ACHN (cell line): Measurements from ENCODE around the gene GATA2.

Experiments
- DNase-seq: peaks from one replicate; pipeline ENCODE4 v3.0.0-alpha.2; 2015
- in situ Hi-C: cut with HindIII; loops from 2 replicates; pipeline ENCODE4 v1.10.0; 2017; ENCODE audit warnings: low sequenced_read_pairs, low pct_ligation_motif_present, low pct_unique_long_range_greater_than_20kb

Gene GATA2

DNA sequence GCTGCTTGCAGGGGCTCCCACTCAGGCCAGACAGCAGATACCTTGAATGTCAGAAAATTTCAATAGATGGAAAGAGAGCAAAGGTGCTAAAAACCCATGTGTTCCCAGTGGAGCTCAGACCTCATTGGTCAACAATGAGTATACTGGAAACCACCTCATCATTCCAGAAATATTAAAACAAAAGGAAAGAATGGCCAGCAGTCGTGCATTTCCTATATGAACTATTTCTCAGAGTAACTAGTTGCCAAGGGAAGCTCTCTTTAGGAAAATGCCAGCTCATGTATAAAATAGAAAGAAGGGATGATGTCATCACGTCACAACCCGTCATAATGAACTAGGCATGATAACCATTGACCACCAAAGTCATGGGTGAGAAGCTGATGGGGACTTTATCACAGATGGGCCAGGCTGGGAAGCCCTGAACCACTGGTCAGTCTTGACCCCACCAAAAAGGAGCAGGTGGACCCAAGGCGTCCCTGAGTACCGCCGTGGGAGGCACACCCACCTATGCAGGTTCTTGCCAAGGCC lies 43.8 kb downstream of the GATA2 start:
- DNase-seq, result no peak
- in situ Hi-C loops, result no loop called here

DNA sequence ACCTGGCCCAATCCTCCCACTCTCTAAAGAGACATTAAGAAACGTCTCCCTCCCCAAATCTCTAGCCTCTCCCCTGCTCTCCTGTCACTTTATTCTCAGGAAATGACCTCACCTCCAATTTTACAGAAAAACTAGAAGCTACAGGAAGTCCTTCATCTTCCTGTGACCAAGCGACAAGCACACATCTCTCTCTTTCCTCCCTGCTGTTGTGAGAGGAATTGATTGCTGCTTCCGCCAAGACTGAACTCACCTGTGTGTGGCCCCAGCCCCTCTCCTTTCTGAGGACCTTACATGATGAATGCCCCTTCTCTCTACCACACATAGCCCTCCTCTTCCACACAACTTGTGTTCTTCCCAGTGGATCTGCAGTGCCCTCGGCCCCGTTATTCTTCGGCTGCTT lies 44.5 kb downstream of the GATA2 start:
- no peak for DNase-seq
- in situ Hi-C loops, result no loop called here

DNA sequence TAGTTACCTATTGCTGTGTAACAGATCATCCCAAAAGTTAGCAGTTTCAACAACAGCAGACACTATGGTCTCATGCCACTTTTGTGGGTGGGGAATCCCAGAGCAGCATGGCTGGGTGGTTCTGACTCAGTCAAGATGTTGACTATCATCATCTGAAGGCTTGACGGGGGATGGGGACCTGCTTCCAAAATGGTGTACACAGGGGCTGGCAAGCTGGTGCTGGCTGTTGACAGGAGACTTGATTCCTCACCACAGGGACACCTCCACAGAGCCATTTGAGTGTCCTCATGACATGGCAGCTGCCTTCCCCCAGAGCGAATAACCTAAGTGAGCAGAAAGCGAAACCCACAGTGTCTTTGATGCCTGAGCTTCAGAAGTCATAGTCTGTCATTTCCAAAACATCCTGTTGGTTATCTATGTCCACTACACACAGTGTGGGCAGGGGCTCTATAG lies 45.4 kb downstream of the GATA2 start:
- DNase-seq, result no peak
- in situ Hi-C loops, result no loop called here

DNA sequence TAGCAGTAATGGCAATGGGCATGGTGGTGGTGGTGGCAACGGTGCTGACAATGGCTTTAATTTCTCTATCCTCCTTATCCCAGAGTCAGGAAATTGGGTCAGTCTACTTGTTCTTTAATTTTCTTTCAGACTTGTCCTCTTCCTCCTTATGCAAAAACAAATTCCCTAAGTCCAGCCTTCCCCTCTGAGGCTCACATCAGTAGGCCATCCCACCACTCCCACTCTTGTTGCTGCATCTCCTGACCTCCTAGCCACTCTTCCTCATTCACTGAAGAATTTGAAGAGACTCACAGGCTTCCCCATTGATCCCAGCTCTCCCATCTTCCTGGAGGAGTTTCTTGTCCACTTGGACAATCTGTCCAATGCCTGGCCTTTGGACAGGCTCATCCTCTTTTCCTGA lies 46.2 kb downstream of the GATA2 start:
- no peak for DNase-seq
- in situ Hi-C loops, result no loop called here

DNA sequence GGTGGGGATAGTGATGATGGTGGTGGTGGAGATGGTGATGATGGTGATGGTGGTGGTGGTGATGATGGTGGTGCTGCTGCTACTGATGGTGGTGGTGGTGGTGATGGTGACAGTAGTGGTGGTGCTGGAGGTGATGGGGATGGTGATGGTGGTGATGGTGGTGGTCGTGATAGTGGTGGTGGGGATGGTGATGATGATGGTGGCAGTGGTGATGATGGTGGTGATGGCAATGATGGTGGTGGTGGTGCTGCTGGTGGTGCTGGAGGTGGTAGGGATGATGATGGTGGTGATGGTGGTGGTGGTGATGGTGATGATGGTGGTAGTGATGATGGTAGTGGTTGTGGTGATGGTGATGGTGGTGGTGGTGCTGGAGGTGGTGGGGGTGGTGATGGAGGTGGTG lies 47.6 kb downstream of the GATA2 start:
- DNase-seq, result no peak
- in situ Hi-C loops, result no loop called here

DNA sequence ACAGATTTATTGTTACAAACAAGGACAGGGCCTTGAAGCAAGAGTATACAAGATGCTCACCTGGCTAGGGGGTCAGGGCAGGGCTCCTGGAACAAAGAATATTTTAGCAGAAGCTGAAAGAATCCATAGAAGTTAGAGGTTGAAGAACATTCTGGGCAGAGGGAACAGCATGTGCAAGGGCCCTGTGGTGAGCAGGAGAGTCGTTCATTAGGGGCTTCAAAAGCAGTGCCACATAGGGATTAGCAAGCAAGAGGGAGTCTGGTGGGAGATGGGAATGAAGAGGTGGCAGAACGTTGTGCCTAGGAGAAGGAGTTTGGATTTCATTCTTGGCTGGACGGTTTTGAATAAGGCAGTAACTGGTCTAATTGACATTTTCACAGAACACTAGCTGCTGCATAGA lies 49.2 kb downstream of the GATA2 start:
- no peak for DNase-seq
- in situ Hi-C loops, result no loop called here

DNA sequence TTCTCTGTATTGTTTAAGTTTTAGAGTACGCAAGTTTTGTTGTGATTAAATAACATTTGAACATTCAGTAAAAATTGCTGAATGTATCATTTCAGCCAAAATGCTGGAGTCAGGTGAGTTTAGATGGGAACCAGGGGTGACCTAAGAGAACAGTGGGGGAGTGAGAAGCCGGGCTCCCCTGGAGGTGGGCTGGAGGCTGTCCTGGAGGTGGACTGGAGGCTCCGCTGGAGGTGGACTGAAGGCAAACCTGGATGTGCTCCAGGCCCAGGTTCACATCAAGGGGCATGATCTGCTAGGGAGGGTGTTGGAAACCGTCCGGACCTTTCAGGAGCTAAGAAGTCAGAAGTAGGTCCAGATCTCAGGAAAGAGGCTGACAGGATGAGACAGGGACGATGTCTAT lies 50.1 kb downstream of the GATA2 start:
- in situ Hi-C loops, result no loop called here
- no peak for DNase-seq

DNA sequence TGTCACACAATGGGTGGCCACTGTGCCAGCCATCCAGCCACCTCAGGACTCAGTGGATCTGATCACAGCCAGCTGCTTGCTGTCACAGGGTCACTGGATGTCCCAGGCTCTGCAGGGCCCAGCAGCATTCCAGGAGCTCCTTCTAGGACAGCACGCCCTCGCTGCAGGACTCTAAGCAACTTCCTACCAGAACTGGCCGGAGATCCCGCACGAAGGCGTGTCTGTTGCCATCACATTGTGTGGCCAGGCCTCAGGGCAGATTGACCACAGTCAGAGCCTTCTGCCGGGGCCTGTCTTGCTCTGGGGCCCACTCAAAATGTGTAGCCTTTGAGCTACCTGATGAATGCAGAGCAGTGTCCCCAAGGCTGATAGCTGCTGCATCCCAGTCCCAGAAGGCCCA lies 50.9 kb downstream of the GATA2 start:
- in situ Hi-C loops, result no loop called here
- DNase-seq, result no peak

DNA sequence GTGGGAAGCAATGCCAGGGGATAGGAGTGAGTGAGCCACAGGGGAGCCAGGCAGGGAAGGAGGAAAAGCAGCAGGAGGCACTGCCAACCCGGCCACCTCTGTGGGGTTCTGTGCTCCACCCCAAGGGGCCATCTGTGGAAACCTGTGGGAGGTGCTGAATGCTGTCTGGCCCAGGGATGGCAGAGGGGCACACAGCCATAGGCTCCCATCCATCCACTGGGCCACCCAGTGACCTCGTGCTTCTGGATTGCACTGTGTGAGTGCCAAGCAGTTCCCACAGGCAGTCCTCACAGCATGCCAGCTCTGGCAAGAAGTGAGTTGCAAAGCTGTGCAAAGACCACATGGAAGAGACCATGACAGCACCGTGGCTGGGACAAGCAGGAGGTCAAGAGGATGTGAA lies 53.8 kb downstream of the GATA2 start:
- DNase-seq, result no peak
- in situ Hi-C loops, result no loop called here

DNA sequence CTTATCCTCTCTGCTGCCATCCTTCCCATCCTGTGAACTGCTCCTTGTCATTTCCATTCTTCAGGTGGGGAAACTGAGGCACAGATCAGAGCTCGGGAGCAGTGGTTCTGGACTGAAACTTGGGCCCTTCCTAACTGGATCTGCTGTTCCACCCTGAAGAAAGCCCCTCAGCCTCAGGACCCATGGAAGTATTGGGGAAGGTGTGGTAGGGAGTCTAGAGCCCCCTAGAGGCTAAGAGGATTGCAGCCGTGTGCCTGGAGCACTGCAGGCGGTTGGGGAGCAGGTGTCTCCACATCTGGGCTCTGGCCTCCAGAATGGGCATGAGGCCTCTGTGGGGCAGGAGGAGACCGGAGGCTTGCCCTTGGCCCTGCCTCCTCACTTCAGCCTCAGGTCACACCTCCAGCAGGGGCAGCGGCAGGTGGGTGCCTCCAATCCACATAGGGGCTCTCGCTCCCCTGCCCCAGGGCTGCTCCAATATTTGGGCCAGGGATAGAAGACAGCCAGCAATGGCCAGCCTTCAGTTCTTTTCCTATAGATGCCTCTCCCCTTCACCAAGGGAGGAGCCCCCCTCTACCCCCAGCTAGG lies 54.4 kb downstream of the GATA2 start:
- no peak for DNase-seq
- in situ Hi-C loops, result no loop called here

DNA sequence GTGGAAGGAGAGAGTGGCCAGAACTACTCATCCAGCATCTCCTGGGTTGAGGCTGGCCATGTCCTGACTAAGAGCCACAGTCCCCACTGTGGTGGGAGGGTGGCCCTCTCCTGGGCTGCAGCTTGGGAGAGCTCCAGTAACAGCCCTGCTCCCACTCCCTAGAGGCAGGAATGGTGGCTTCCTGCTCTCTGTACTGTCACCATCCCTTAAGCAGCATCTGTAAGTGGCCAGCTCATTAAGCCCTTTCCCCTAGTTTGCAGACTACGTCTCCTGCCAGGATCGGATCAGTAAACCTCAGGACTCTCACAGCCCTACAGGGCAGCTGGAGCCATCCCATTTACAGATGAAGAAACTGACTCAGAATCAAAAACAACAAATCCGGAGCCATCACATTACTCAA lies 56.8 kb downstream of the GATA2 start:
- in situ Hi-C loops, result no loop called here
- no peak for DNase-seq

DNA sequence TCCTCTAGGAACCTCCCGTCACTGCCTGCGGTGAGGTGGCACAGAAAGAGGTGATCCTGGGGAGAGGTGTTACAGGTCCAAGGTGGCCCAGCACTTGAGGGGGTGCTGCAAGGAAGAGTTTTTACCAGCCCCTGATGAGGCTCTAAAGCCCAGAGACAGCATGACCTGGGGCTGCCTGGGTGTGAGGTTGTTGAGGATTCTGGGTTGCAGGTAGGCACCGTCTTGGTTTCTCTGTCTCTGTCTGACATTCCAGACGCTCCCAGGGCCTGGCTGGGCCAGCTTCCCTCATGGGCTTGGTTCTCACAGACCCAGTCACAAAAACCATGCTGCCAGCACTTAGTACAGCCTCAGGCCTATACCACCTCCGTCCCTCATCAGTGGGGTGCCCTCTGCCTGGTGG lies 57.4 kb downstream of the GATA2 start:
- DNase-seq, result no peak
- in situ Hi-C loops, result no loop called here

DNA sequence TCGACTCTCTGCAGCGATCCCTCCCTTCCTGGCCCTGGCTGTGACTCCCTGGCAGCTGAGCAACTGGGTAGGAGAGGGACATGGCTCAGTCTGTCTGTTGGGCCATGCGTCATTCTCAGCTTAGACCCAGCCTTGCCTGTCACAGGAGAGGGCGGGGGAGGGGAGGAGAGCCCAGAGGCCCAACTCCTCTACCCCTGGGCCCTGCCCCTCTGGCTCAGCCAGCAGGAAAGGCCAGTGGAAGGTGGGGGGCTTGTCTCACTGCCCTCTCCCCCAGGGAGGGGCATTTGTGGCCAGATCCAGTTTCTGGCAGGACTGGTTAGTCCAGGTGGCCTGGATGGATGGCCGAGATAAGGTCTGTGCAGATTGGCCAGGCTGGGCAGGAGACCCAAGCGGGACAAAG lies 57.9 kb downstream of the GATA2 start:
- DNase-seq, result no peak
- in situ Hi-C loops, result no loop called here

DNA sequence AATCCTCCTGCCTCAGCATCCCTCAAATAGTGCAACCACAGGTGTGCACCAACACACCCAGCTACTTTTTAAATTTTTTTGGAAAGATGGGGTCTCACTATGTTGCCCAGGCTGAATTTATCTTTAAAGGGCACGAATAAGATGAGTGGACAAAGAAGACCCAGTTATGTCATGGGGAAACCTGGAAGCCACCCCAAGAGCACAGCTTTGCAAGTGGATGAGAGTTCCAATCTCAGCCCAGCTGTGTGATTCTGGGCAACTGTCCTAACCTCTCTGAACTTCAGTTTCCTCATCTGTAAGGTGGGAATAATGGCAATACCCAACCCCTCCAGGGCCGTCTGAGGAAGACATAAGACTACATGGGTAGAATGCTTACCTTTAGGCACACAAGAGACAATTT lies 58.5 kb downstream of the GATA2 start:
- in situ Hi-C loops, result no loop called here
- no peak for DNase-seq

DNA sequence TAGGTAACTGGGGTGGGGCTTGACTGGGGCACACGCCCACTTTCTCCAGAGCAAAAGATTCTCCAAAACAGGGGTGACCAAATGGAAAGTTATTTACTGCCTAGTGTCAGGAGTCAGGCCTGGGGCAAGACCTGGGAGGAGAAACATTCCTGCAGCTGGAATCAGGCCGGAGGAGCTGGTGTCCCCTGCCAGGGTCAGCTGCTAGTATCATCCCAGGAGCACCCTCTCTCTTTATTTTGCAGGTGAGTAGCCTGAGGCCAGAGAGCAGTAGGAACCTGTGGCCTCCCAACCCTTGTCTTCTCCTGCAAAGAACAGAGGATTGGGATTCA lies 59.2 kb downstream of the GATA2 start:
- in situ Hi-C loops, result no loop called here
- DNase-seq, result no peak

DNA sequence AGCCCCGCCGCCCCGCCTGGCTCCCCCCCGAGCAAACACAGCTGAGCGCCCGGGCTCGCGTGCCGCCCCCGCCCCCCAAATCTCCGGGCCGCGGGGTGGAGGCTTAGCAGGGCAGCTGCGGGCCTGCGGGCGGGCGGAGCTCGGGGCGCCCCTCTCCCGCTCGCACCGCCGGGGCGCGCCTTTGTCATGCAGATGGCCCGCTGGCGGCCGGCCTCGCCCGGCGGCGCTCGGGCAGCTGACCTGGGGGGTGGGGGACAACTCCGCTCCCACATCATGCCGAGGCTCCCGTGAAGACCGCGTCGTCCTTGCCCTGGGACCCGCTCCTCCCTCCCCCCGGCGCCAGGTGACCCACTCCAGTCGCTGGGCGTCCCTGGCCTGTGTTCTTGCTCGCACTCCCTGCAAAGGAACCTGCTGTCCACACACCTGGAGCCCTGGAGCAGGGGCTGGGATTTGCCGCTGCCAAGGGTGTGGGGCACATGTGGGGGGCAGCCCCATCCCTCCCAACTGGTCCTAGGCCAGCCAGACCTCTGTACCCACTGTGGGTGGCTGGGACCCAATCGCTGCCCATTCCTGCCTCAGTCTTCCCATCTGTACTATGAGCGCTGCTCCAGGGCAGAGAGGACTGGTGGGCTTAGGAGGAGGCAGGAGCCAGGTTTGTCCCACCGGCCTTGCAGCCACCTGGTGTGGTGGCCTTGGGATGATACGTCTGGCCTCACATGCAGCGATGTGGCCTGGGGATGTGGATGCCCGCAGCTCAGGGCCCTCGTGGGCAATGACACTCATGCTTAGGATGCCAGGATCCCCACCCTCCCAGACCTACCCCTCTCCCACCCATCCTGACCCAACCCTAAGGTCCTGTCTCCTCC lies 59.8 kb downstream of the GATA2 start:
- DNase-seq, result no peak
- in situ Hi-C loops, result no loop called here

DNA sequence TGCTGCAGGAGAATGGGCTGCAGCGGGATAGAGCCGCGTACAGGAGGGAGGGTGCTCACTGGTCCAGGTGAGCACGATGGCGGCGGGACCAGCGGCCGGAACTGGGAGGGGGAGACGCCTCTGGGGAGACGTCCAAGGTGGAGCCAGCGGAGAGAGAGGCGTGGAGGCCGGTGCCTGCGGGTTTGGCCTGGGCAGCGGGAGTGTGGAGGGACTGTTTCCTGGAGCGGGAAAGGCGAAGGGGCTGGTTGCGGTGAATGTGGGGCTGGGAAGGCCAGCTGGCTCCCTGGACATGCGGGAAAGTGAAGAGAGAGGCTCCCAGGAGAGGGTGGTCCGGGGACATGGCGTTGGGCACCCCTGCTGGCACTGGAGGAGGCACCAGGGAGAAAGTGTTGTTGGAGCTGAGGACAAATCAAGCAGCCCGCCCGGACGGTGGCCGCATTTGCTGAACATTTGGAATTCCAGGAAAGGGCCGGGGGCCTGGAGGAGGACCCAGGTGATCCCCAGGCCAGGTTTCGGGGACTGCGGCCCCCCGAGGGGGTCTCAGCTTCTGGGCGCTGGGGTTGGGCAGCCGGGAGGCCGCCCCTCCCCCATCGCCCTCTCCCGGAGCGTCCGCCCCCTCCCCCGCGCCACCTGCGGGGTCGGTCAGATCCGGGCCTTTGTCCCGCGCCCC lies 60.6 kb downstream of the GATA2 start:
- DNase-seq, result no peak
- in situ Hi-C loops, result no loop called here

DNA sequence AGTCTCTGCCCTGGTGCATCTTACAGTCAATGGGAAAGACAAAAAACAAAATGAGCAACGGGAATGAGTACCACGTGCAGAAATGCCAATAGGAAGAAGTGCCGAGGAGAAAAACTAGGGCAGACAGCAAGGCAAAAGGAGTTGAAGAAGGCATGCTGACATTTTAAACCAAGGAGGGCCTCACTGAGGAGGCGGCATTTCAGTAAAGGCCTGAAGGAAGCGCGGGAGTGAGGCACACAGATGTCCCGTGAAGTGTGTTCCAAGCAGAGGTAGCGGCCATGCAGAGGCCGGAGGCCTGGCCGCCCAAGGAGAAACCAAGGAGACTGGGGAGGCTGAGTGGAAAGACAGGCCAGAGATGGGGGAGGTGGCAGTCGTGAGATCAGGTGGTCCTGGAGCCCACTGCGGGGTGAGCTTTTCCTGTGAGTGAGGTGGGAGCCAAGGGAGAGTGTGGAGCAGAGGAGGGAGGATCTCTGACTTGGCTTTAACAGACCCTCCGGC lies 61.1 kb downstream of the GATA2 start:
- in situ Hi-C loops, result no loop called here
- no peak for DNase-seq

DNA sequence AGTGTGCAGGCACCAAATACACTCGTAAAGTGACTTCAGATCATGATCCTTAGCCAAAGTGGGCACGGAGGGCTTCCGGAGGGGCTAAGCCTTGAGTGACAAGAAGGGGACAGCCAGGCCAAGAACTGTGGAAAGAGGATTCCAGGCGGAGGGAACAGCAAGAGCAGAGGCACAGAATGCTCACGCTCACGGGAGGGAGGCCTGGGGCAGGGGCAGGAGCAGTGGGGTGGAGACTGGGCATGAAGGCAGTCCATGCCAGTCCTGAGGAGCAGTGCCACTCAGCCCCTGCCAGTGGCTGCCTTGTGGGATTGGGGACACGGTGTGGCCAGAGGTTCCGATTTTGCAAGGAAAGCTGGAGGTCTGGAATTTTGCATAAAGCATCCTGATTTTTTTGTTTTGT lies 62.3 kb downstream of the GATA2 start:
- DNase-seq, result no peak
- in situ Hi-C loops, result no loop called here

DNA sequence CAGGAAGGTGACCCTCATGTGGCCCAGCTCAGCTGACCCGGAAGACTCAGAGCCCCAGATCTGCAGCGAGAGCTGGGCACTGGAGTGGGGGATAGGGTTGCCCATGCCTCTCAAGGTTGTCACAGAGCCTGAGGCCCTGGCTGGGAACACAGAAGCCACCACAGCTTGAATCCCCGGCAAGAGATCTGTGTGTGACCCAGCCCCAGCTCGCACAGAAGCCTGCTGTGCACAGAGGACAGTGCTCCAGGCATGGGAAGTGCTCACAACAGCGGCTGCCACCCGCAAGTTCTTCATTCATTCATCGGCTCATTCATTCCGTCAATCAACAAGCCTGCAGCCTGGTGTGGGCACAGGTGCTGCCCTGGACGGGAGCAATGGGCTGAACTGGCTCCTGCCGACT lies 62.7 kb downstream of the GATA2 start:
- in situ Hi-C loops, result no loop called here
- no peak for DNase-seq
